GM19025 (cell line): Measurements from ENCODE around the gene NTSR2.

Experiments
- ATAC-seq: cut with Tn5 transposase; IDR thresholded peaks from one replicate; pipeline ENCODE4 v1.9.1; 2021; ENCODE audit warnings: mild to moderate bottlenecking, low read depth, moderate library complexity; ENCODE audit not compliant: unreplicated experiment

NTSR2 gene

DNA sequence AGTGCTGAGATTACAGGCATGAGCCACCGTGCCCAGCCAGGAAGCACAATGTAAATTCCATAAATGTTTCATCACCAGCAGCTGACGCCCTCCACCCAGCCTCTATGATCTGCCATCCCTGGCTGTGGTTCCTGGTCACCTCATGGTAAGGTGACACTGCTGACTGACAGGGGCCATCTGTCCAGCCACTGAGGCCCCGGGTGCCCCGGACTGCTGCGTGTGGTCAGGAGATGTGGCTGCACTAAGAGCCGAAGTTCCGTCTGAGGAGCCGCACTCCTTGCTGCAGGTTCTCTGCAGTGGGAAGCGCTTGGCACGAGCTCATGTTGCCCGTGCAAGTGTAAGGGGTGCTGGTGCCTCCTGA is 10.9 kb downstream of the NTSR2 start:
- no peak for ATAC-seq

DNA sequence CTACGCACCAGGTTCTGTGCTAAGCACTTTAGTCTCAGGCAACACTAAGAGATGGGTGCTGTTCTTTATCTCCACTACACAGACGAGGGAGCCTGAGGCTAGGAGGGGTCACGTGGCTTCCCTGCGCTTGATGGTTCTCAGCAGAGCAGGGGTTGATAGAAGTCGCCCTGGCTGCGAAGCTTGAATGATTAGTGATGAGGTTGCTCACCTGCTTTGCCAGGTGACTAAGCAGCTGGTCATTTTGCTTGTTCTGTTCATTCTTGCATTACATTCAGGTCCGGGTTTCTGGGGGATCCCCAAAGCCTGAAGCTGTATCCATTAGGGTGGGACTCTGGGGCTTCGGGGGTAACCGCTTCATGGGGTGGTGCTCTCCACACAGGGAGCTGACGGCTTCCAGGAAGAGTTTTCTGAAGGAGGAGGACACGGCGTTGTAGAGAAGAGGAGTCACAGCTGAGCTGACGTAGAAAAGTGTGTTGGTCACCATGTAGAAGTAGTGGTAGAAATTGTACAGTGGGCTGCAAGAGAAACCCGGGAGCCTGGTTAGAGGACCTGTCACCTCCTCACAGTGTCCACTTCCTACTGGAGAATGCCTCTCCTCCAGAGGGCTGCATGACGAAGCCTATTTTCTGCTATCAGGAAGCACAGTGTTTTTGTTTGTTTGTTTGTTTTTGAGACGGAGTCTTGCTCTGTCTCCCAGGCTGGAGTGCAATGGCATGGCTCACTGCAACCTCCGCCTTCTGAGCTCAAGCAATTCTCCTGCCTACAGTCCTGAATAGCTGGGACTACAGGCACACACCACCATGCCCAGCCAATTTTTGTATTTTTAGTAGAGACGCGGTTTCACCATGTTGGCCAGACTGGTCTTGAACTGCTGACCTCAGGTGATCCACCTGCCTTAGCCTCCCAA is 11.5 kb downstream of the NTSR2 start:
- no peak for ATAC-seq

DNA sequence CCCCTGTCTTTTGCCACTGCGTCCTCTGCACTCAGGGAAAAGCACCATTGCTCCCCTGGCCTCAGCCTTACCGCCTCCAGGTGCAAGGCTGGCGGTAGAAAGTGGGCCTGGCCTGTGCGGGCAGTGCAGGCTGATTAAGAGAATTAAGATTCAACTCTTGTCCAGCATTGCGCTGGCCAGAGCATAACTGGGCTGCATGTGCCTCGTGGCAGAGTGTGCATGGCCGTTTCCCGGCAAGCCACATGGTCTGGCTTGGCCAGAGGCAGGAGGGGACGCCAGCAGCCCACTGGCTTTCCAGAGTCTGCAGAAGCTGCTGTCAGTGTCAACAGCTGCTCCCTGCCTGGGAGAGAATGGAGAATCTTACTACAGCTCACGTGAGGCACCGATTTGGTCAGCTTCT is 12.3 kb downstream of the NTSR2 start:
- ATAC-seq, result no peak

DNA sequence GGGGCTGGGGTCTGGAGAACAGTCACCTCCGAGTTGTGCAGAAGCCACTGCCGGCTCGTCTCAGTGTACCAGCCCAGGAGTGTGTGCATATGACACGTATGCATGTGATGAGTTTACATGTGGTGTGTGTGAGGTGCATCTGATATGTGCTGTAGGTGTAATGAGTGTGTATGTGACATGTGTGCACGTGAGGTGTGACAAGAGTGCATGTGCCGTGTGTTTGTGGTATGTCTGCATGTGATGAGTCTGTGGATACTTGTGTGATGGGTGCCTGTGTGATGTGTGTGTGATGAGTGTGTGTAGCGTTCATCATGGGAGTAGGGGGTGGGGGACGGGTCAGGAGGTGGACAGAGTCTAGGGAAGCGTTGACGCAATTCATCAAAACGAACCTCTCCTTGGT is 12.8 kb downstream of the NTSR2 start:
- ATAC-seq, result no peak

DNA sequence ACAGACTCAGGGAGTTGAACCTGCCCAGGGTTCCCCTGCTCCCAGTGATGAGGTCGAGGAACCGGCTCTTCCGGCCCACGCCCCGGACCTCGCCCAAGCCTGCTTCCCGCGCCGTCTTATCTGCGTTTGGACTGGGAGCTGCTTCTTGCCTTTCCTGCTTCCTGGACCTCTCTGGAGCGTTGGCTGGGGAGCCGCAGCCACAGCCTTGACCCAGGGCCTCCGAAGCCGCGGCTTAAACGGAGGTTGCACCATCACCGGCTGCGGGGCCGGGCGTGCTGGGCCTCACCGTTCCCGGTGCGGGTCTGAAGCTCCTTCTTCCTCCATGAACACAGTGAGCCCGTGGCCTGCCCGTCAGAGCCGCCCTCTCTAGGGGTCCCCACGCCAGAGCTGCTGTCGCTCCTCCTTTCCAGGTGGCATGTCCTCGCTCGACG is 13.3 kb downstream of the NTSR2 start:
- ATAC-seq, result no peak

DNA sequence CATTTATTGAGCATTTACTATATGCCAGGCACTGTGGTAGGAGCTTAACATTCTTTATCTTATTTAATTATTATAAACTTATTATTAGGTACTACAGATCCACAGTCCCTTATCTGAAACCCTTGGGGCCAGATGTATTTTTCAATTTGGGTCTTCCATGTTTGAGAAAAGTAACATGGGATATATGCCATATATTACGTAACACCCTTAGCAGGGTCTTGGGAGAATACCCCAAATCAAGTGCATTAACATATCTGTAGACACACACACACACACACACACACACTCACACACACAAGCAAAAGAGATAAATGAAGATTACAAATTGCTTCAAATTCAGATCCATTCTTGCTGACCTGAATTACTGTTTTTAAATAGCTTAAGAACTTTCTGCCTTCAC is 13.7 kb downstream of the NTSR2 start:
- no peak for ATAC-seq

DNA sequence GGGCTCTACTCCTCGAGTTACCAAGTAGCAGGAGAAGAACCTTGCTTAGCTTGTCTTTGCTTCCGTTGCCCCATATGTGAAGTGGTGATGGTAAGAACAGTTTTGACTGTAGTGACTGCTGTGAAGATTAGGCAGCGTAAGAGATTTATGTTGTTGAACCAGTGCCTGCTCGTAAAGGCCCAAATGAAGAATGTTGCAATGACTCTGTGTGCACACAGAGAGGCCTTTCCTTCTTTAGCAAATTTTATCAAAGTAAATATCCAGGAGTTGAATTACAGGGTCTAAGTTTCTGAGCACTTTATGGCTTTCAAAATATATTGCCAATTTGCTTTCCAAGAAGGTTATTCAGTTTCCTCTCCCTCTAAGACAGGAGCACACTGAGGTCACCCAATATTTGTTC is 14.5 kb downstream of the NTSR2 start:
- ATAC-seq, result no peak

DNA sequence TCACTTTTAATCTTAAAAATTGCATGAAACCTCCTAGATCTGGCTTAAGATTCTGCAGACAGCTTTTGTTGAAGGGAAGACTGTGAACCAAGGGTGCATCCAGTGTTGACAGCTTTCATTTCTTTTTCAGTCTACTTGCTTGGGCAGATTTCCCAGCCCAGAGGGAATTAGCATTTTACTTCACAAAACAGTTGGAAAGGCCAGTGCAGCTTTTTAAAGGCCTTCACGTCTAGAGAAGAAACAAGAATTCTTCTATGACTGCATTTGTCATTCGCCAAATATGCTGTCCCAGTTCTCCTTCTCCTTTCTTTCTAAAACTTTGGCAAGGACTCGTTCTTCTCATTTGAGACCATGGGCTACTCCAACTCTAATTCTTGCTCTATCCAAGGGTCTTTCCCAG is 17.4 kb downstream of the NTSR2 start:
- no peak for ATAC-seq

DNA sequence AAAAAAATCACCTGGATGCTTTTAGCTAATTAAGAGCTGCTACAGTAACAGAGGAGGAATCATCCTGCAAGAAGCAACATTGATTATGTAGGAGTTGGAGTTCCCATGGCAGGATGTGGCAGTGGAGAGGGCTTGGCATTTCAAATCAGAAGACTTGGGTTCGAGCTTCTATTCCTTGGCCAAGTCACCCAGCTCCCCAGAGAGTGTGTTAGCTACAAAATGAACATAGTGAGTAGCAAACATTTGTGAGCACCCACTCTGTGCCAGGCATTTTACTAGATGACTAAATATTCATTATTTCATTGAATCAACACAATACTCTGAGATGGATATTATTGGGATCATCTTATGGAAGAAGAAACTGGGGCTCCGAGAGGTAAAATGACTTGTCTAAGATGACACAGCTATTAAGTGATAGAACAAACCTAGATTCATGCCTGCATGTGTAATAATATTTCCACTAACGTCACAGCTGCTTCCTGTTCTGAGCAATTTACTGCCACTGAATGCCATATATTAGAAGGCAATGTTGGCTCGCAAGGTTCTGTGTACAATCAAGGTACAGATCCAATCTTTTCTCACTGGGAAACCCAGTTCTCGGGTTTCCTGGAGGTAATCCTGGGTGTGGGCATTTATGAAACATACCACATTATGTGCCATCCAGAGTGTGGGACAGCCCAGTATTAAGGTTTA is 18.0 kb downstream of the NTSR2 start:
- no peak for ATAC-seq

DNA sequence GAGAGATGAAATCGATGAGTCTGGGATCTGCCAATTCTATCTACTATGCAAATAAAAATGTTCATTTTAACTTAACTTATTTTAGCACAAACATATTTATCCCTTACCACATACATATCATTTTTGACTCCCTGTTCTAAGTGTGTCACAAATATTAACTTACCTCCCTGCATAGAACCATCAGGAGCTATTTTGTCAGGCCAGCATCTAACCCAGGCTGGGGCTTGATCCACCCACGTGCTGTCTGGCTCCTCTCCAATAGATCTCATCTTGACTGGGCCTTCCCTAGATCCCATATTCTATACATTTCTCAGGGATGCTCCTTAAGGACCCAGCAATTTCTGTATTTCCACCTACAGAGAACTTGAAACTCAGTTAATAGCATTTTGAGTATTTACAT is 20.9 kb downstream of the NTSR2 start:
- ATAC-seq, result no peak

DNA sequence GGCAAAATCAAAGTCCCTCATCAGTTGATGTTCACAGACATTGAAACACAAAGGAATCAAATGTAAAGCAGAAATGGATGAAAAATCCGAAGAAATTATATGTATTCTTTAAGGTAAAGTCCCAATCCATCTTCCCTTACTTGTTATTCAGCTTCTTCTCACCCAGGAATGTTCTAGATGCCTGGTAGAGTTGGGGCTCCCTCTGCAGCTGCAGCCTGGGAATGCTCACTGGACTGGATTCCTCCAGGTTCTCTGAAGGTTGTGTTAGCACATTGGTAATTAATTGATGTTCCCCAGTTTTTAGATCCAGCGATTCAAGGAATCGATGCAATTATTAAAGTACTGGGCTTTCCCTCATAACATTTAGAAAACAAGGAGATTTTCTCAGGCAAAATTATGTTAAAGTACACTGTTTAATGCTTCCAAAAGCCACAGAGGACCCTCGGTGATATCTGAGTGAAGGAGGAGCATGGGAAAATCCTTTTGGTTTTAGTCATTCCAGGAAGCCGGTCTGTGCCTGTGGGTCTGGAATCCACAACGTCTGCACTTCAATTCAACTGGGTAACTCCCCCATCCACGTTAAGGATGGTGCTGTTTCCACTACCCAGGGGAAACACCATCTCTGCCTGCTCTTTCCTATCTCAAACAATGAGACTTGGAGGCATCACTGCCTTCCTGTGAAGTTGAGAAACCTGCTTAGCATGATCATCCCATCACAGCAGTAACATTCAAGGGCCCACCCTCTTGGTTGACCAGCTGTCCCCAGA is 22.0 kb downstream of the NTSR2 start:
- no peak for ATAC-seq

DNA sequence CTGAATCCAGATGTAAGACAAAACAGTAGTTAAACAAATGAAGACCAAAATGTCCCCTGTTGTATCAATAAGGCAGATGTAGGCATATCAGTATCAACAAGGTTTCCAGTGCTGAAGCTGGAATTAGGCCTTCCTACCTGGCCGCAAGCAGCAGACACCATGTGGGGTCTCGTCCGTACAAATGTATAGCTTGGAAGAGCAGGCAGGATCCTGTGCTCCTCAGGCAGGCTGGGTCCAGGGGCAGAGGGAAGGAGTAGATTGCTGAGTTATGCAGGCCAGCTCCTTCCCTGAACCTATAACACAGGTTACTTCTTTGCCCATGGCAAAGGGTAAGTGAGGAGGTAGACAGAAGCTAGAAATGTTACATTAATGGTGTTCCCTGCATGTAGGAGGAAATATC is 23.5 kb downstream of the NTSR2 start:
- no peak for ATAC-seq

DNA sequence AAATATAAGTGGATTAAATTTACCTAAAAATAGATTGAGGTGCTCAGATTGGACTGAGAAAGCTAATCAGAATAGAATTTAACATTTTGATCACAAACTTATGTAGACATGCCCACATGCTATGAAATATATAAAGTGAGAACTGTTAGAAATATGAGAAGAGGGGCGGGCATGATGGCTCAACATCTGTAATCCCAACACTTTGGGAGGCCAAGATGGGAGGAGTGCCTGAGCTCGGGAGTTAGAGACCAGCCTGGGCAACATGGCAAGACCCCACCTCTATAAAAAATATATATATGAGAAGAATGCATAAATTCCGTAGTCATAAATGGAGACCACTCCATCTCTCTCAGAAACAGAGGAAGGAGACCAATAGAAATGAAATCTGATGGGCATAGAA is 25.7 kb downstream of the NTSR2 start:
- no peak for ATAC-seq

DNA sequence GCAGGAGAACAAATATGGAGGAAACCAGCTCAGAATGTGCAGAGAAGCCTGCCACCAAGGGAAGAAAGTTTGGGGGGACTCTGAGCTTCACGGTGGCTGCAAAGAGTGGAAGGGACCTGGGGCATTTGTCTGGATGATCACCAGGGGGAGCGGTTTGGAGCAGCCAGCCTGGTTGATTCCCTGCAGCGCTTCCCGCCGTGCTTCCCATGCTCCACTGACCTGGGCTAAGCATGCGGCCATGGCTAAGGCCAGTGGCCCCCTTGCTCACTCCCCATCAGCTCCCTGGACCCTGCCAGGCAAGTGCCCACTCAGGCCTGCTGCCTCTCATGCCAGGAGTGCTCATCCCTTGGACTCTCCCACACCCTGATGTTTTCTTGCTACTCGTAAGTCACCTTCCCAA is 27.0 kb downstream of the NTSR2 start:
- no peak for ATAC-seq

DNA sequence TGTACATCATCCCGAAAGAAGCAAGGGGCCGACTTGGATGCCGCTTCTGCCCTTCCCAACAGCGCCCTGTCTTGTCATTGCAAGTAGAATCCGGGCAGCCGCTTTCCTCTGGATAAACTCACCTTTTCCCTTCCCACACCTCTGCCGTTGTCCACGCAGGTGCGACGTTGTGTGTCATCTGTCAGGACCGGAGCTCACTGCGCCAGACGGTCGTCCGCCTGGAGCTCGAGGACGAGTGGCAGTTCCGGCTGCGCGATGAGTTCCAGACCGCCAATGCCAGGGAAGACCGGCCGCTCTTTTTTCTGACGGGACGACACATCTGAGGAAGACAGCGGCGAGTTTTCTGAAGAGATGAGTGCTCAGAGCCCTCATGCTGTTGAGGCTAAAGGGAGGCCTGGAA is 29.9 kb downstream of the NTSR2 start:
- ATAC-seq, result no peak

DNA sequence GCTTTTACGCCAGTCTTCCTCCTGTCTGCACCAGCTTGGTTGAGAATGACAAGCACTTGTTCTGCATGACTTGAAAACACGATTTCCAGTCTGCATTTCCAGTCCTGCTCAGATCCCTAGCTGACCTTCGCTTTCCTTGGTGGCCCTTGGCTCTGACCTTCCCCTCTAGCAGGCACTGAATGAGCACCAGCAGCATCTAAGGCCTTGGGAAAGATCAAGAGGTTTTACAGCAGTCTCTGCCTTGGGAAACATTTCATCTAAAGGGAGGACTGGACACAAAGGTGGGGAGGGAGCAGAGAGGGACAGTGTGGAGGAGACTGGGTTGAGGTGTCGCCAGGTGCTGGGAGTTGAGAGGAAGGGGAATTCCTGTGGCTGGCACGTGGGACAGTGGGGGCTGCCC is 30.5 kb downstream of the NTSR2 start:
- ATAC-seq, result no peak

DNA sequence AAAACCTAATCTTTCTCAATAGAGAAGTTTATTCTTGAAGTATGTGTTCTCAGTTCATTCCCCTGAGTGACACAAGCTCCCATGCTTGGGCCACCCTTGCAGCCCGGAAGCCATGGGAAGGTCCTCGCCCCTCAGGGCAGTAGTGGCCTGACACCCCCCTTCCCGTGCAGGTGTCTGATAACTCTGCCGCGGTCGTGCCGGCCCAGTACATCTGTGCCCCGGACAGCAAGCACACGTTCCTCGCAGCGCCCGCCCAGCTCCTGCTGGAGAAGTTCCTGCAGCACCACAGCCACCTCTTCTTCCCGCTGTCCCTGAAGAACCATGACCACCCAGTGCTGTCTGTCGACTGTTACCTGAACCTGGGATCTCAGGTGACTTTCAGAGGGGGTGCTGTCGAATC is 32.4 kb downstream of the NTSR2 start:
- ATAC-seq, result no peak

DNA sequence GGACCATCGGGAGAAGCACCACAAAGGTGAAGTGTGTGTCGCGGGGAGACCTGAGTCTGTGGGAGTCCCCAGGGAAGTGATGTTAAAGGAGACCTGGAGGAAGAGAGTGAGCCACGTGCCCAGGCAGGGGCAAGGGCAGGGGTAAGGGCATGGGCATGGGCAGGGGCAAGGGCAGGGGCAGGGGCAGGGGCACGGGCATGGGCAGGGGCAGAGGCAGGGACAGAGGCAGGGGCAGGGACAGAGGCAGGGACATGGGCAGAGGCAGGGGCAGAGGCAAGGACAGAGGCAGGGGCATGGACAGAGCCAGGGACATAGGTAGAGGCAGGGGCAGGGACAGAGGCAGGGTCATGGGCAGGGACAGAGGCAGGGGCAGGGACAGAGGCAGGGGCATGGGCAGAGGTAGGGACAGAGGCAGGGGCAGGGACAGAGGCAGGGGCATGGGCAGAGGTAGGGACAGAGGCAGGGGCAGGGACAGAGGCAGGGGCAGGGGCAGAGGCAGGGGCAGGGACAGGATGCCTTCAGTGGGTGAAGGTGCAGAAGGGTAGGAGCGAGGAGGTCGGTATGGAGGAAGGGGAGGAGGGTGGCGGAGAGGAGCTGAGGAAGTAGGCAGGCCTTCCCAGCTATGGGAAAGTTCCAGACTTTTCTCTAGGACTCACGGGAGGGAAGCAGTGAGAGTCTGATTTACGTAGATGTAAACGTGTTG is 33.3 kb downstream of the NTSR2 start:
- ATAC-seq, result no peak

DNA sequence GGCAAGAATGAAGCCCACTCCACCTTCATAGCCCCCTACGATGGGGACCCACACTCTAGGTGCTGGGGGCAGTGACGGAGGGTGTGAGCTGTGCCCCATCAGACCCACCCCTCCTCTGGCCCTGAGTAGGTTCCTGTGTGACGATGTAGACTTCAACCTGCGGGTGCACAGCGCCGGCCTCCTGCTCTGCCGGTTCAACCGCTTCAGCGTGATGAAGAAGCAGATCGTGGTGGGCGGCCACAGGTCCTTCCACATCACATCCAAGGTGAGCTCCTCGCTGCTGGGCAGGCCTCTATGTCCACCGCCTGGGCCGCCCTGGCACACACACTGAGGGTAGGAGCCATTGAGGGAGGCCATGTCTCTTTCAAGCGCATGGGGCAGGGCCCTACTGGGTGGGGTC is 34.9 kb downstream of the NTSR2 start:
- ATAC-seq, result no peak

DNA sequence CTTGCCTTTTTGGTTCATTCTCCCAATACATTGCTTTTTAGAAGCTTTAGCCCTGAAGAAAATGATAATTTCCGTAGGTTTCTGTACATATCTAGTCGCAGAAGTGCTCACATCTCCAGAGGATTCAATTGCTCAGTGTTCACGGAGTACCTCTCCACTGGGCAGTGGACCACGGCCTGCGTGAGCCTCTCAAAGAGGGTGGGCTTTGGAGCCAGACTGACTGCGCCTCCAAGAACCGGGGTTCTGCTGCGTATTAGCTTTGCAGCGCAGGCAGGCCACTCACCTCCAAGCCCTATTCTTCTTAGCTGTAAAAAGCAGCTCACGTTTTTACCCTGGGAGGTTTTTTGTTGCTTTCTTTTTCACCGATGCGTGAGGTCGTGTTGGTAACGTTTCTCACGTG is 35.4 kb downstream of the NTSR2 start:
- ATAC-seq, result no peak
